H9 (cell line): ENCODE results near the gene OBI1. TPM values are rescaled to one million over a fixed set of nuclear protein-coding genes. Genes with fewer than 3 reads are reported as not detected.
A peak's percentile ranks its signal among the peaks of the same experiment; 100 is the strongest.

Source experiments
- DNase-seq: peaks from one replicate; pipeline ENCODE4 v3.0.0-alpha.2; 2017
- H2AFZ ChIP-seq: one replicate; pipeline ENCODE4 v1.6.1; 2013; ENCODE audit warnings: mild to moderate bottlenecking, low read length, control low read depth, moderate library complexity
- H2AK5ac ChIP-seq: 2 replicates; pipeline ENCODE4 v1.6.1; 2013; ENCODE audit warnings: low read length, control low read depth, mixed read lengths; ENCODE audit not compliant: insufficient read length
- H2BK120ac ChIP-seq: one replicate; pipeline ENCODE4 v1.6.1; 2013; ENCODE audit warnings: low read depth, mild to moderate bottlenecking, low read length, control low read depth, inconsistent platforms; ENCODE audit not compliant: poor library complexity, severe bottlenecking
- H2BK12ac ChIP-seq: 2 replicates; pipeline ENCODE4 v1.6.1; 2013; ENCODE audit warnings: low read length, control low read depth, mixed read lengths, low read depth; ENCODE audit not compliant: insufficient read length
- H2BK15ac ChIP-seq: 2 replicates; pipeline ENCODE4 v1.6.1; 2013; ENCODE audit warnings: low read depth, low read length, control low read depth
- H2BK20ac ChIP-seq: one replicate; pipeline ENCODE4 v1.6.1; 2013; ENCODE audit warnings: low read depth, mild to moderate bottlenecking, low read length, control low read depth, inconsistent platforms; ENCODE audit not compliant: poor library complexity, severe bottlenecking
- H2BK5ac ChIP-seq: 2 replicates; pipeline ENCODE4 v1.6.1; 2013; ENCODE audit warnings: low read length, control low read depth, mixed read lengths; ENCODE audit not compliant: insufficient read length
- H3K14ac ChIP-seq: 2 replicates; pipeline ENCODE4 v1.6.1; 2013; ENCODE audit warnings: low read length, control low read depth; ENCODE audit not compliant: insufficient read depth
- H3K18ac ChIP-seq: 2 replicates; pipeline ENCODE4 v1.6.1; 2013; ENCODE audit warnings: low read depth, mild to moderate bottlenecking, mixed read lengths, low read length, control low read depth; ENCODE audit not compliant: insufficient read length
- H3K23ac ChIP-seq: 2 replicates; pipeline ENCODE4 v1.6.1; 2013; ENCODE audit warnings: low read length, control low read depth, mixed read lengths, low read depth; ENCODE audit not compliant: insufficient read length
- H3K23me2 ChIP-seq: 2 replicates; pipeline ENCODE4 v1.6.1; 2013; ENCODE audit warnings: low read depth, mild to moderate bottlenecking, mixed read lengths, low read length, control low read depth; ENCODE audit not compliant: insufficient read length, poor library complexity, severe bottlenecking
- H3K27ac ChIP-seq: 2 replicates; pipeline ENCODE4 v1.5.1; 2013; ENCODE audit warnings: low read length, control low read depth, mixed read lengths, low read depth; ENCODE audit not compliant: insufficient read length
- H3K27me3 ChIP-seq: 2 replicates; pipeline ENCODE4 v1.6.1; 2013; ENCODE audit warnings: low read length, control low read depth, inconsistent platforms; ENCODE audit not compliant: insufficient read depth
- H3K4ac ChIP-seq: 2 replicates; pipeline ENCODE4 v1.6.1; 2013; ENCODE audit warnings: low read depth, mild to moderate bottlenecking, control low read depth, inconsistent platforms, low read length, moderate library complexity
- H3K4me1 ChIP-seq: 2 replicates; pipeline ENCODE4 v1.6.1; 2013; ENCODE audit warnings: low read length, control low read depth, inconsistent platforms; ENCODE audit not compliant: insufficient read depth
- H3K4me2 ChIP-seq: 2 replicates; pipeline ENCODE4 v1.6.1; 2013; ENCODE audit warnings: low read length, control low read depth, mixed read lengths; ENCODE audit not compliant: insufficient read length, insufficient read depth
- H3K56ac ChIP-seq: 2 replicates; pipeline ENCODE4 v1.6.1; 2013; ENCODE audit warnings: low read depth, mild to moderate bottlenecking, mixed read lengths, low read length, control low read depth; ENCODE audit not compliant: insufficient read length
- H3K79me1 ChIP-seq: 2 replicates; pipeline ENCODE4 v1.6.1; 2013; ENCODE audit warnings: low read depth, mild to moderate bottlenecking, moderate library complexity, low read length, control low read depth, inconsistent platforms; ENCODE audit not compliant: insufficient read depth, poor library complexity, severe bottlenecking
- H3K79me2 ChIP-seq: 2 replicates; pipeline ENCODE4 v1.6.1; 2013; ENCODE audit warnings: low read length, control low read depth, inconsistent platforms; ENCODE audit not compliant: insufficient read depth
- H3K9ac ChIP-seq: 2 replicates; pipeline ENCODE4 v1.6.1; 2013; ENCODE audit warnings: low read length, control low read depth, mixed read lengths; ENCODE audit not compliant: insufficient read length; ENCODE audit errors: extremely low read depth
- H3K9me3 ChIP-seq: one replicate; pipeline ENCODE4 v1.6.1; 2013; ENCODE audit warnings: low read depth, low read length, inconsistent platforms; ENCODE audit not compliant: control insufficient read depth
- H3T11ph ChIP-seq: one replicate; pipeline ENCODE4 v1.6.1; 2013; ENCODE audit warnings: mild to moderate bottlenecking, low read length, control low read depth, inconsistent platforms
- H4K20me1 ChIP-seq: one replicate; pipeline ENCODE4 v1.6.1; 2013; ENCODE audit not compliant: control insufficient read depth, insufficient read length, insufficient read depth
- H4K5ac ChIP-seq: 2 replicates; pipeline ENCODE4 v1.6.1; 2013; ENCODE audit warnings: low read depth, mild to moderate bottlenecking, mixed read lengths, low read length, control low read depth; ENCODE audit not compliant: insufficient read length
- H4K8ac ChIP-seq: replicated peaks from 2 replicates; pipeline ENCODE4 v1.6.1; 2013; ENCODE audit warnings: low read length, control low read depth, mixed read lengths, low read depth; ENCODE audit not compliant: insufficient read length
- H4K91ac ChIP-seq: 2 replicates; pipeline ENCODE4 v1.6.1; 2013; ENCODE audit warnings: low read depth, mild to moderate bottlenecking, moderate library complexity, mixed read lengths, low read length, control low read depth; ENCODE audit not compliant: insufficient read length
- H3K27ac Mint-ChIP-seq, 3 experiments: 2 replicates in 2 of 3; 3 replicates in 1 of 3; pipeline ENCODE4 v1.8.0; 2020 to 2021; ENCODE audit warnings: mixed read lengths in 3 of 3, mild to moderate bottlenecking in 1 of 3, moderate library complexity in 1 of 3
- H3K27me3 Mint-ChIP-seq: 2 replicates; pipeline ENCODE4 v1.8.0; 2021; ENCODE audit warnings: low read depth, mild to moderate bottlenecking, moderate library complexity, mixed read lengths
- H3K36me3 Mint-ChIP-seq, 3 experiments: 2 replicates in 2 of 3; 3 replicates in 1 of 3; pipeline ENCODE4 v1.8.0; 2020 to 2021; ENCODE audit warnings: low read depth in 3 of 3, mixed read lengths in 3 of 3; ENCODE audit not compliant: insufficient read depth in 1 of 3
- H3K4me1 Mint-ChIP-seq, 2 experiments: 2 replicates each; pipeline ENCODE4 v1.8.0; 2020; ENCODE audit warnings: mixed read lengths in 2 of 2
- H3K4me3 Mint-ChIP-seq, 2 experiments: 2 replicates in 1 of 2; 3 replicates in 1 of 2; pipeline ENCODE4 v1.8.0; 2020 to 2021; ENCODE audit warnings: mild to moderate bottlenecking in 2 of 2, mixed read lengths in 2 of 2, moderate library complexity in 1 of 2
- H3K9me3 Mint-ChIP-seq, 2 experiments: 2 replicates in 1 of 2; 3 replicates in 1 of 2; pipeline ENCODE4 v1.8.0; 2020; ENCODE audit warnings: mild to moderate bottlenecking in 2 of 2, mixed read lengths in 2 of 2, moderate library complexity in 1 of 2
- CTCF ChIP-seq: fragments of 200-600 bp; sonication (generic); conservative IDR thresholded peaks from 3 replicates; pipeline ENCODE4 v1.8.0; 2021; ENCODE audit warnings: antibody characterized with exemption, mild to moderate bottlenecking
- WGBS: extraction: QIAGEN DNeasy Blood & Tissue Kit; methylation state at CpG from one replicate; pipeline ENCODE4 v1.1.7; 2013; ENCODE audit warnings: missing lambda C conversion rate, low lambda C conversion rate, mixed read lengths; ENCODE audit not compliant: insufficient read length; ENCODE audit errors: extremely low coverage; 5-methylcytosine and 5-hydroxymethylcytosine counted together
- total RNA-seq: library from RNA; stranded (reverse); gene quantifications from 2 replicates; pipeline ENCODE4 v1.2.1, GENCODE V29; 2021

The OBI1 gene
- total RNA-seq, 1 experiment from 2014 or later, result 24.4 TPM

DNA sequence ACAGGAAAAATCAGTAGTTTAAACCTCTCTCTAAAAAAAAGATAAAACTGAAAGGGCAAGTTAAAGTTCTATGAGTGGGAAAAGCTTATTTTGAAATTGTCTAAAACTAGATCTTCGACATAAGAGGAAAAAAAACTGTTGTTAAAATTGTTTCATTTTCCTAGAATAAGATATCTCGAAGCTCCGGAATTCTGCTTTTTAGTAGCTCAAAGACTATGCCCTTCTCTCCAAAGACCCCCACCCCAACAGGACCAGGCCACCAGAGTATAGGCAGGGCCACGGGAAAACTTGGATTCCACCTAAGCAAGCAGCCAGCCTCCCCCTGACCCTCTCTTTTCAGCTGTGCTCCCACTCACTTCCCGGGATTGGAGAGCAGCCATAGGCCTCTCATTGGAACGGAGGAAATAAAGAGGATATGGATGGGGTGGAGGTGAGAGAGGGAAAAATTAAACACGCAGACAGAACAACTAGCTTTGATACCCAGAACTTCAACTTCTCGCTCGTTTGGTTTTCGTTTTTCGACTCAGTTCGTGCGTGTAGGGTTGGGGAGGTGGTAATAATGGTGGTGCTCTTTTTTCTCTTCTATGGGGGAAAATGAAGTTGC is 58.6 kb downstream of the OBI1 start:
- H3K4me3 Mint-ChIP-seq, result peak overlapping the region in 1 of 2 experiments; percentile 79; a peak in 3 of 5 replicates
- H3T11ph ChIP-seq, result no peak overlapping the region
- H2BK15ac ChIP-seq, result no peak overlapping the region
- H3K27me3 Mint-ChIP-seq, result peaks cover 96% of the 10 kb centered on the region
- no peak overlapping the region for H2AFZ ChIP-seq
- H3K4me1 Mint-ChIP-seq, result peaks cover 15 to 45% of the 10 kb centered on the region in 2 experiments
- no peak overlapping the region for H2BK12ac ChIP-seq
- peaks cover 0 to 2% (median 2%) of the 10 kb centered on the region in 3 experiments; a peak in 3 of 7 replicates for H3K36me3 Mint-ChIP-seq
- no peak overlapping the region for H2BK5ac ChIP-seq
- no peak overlapping the region for H3K14ac ChIP-seq
- no peak overlapping the region for H4K5ac ChIP-seq
- no peak for DNase-seq
- no peak overlapping the region for H3K18ac ChIP-seq
- WGBS, result no CpG with 5 or more reads among the region's 13 CpGs
- H2BK20ac ChIP-seq, result no peak overlapping the region
- H4K8ac ChIP-seq, result no peak overlapping the region
- H3K56ac ChIP-seq, result no peak overlapping the region
- no peaks in the 10 kb centered on the region for H4K20me1 ChIP-seq
- H3K23ac ChIP-seq, result no peak overlapping the region
- no peak for TF ChIP-seq CTCF
- H3K4ac ChIP-seq, result no peak overlapping the region
- H3K79me2 ChIP-seq, result no peaks in the 10 kb centered on the region
- no peaks in the 10 kb centered on the region for H3K9me3 ChIP-seq
- H2BK120ac ChIP-seq, result no peak overlapping the region
- no peak overlapping the region for H2AK5ac ChIP-seq
- H3K27ac Mint-ChIP-seq, result no peak overlapping the region; a peak in 1 of 7 replicates
- H3K27ac ChIP-seq, result no peak overlapping the region
- no peaks in the 10 kb centered on the region for H3K4me1 ChIP-seq
- peaks cover 27% of the 10 kb centered on the region for H3K23me2 ChIP-seq
- H3K9ac ChIP-seq, result no peak overlapping the region
- peaks cover 8 to 27% of the 10 kb centered on the region in 2 experiments; a peak in 4 of 5 replicates for H3K9me3 Mint-ChIP-seq
- H4K91ac ChIP-seq, result no peak overlapping the region
- H3K27me3 ChIP-seq, result peaks cover 81% of the 10 kb centered on the region
- peak overlapping the region; percentile 34 for H3K4me2 ChIP-seq
- H3K79me1 ChIP-seq, result no peaks in the 10 kb centered on the region
